Amniotic epithelial cell (primary cell): ENCODE results near the gene RAP1GAP2.
A peak's percentile ranks its signal among the peaks of the same experiment; 100 is the strongest.
"Not testable (repeated sequence)": the region's sequence is repeated elsewhere in the genome, so short reads cannot be mapped to it uniquely, and the experiment has no call there.

Experiments used
- DNase-seq: peaks from one replicate; pipeline ENCODE4 v3.0.0-alpha.2; 2010; ENCODE audit warnings: low read depth

The RAP1GAP2 gene

GRCh38 chr17:3026125-3026855 lies 230.1 kb downstream of the RAP1GAP2 start:
- DNase-seq, result no peak

GRCh38 chr17:3026856-3027751 lies 230.9 kb downstream of the RAP1GAP2 start:
- DNase-seq, result no peak

- DNase-seq, result no peak
These were observed 231.7 kb downstream of the RAP1GAP2 start for GRCh38 chr17:3027786-3028532.

GRCh38 chr17:3029213-3029913 lies 233.1 kb downstream of the RAP1GAP2 start:
- DNase-seq, result no peak

DNA sequence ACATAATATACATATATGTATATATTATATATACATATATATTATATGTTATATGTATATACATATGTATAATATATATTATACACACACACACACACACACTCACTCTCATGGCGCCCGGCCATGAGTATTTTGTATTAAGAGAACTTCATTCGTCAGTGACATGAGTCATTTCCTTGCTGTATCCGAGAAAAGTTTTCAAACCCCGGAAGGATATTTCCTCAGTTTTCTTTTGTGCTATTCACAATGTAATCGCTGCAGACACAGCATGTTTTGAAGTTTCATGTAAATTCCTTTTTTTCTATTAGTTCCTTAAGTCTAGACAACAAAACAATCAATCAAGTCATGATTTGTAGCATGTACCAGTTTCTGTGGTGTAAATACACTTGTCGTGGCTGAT lies 233.9 kb downstream of the RAP1GAP2 start:
- DNase-seq, result peak; percentile 7

DNA sequence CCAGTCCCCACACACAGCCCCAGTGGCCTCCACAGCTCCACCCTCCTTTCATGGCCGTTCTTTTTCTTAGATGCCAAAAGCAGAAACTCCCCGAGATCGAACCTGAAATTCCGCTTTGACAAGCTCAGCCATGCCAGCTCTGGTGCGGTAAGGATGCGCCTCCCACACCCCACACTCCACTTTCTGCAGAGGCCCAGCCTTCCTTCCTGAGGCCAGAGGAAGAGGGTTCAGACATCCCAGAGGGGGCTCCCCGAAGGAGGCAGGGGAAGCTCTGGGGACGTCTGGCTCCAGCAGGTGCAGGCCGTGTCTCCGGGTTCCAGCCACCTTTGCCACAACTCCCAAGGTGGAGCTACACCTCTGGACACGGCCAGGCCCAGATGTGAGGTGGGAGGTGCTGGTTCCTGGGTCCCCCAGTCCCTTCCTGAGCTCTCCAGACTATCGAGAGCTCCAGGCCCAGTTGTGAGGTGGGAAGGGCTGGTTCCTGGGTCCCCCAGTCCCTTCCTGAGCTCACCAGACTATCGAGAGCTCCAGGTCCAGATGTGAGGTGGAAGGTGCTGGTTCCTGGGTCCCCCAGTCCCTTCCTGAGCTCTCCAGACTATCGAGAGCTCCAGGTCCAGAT lies 234.7 kb downstream of the RAP1GAP2 start:
- not testable (repeated sequence) for DNase-seq

DNA sequence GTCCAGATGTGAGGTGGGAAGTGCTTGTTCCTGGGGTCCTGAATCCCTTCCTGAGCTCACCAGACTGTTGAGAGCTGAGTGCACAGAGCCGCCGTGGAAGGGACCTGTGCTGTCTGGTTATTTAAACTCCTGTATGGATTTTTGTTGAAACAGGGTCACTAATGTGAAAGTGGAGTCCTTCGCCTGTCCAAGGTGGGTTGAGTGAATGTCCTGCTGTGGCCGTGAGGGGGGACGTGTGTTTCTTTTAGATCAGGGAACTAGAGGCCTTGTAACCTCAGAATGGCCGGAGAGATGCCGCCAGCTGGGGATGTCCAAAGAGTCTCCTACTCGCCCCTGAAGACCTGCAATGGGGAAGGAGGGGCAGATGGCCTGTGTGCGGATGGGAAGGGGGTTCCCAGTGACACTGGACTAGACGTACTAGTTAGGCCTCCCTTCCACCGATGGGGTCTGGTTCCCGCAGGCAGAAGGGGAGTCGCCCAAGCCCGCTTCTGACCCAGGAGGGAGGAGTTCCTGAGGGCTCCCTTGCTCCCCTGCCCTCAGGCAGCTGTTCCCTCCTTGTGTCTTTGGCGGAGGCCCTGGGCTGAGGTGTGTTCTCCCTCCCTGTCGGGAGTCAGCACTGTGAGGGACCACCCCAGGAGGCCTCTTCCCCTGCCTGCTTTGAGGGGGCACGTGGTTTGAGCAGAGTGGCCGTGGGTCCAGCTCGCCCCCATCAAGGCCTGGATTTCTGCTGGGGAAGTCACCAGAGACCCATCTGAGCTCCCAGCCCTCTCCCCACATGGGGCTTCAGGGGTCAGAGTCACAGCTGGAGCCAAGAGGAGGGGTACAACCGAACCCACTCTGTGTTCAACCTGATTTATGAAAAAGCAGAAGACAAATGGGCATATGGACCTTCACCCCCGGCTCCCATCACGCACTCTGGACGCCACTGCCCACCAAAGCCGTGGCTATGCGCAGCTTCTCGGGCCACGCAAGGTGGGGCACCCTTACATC lies 236.3 kb downstream of the RAP1GAP2 start:
- no peak for DNase-seq

DNA sequence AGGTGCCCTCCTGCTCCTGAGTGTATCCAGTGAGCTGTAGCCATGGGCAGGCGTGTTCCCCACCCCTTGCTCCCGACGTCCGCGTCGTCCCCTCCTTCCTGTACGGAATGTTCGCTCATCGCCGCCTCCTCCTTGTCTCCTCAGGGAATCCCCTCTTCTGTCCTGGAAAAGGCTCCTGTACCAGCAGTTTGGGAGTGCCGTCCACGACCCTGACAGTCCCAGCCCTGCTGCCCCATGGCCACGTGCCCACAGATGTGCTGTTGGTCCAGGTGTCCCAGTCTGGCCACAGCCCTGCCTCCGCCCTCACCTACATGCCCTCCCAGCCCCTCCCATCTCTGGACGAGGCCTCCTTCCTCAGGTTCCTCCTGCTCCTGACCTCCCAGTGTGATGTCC lies 237.0 kb downstream of the RAP1GAP2 start:
- no peak for DNase-seq

DNA sequence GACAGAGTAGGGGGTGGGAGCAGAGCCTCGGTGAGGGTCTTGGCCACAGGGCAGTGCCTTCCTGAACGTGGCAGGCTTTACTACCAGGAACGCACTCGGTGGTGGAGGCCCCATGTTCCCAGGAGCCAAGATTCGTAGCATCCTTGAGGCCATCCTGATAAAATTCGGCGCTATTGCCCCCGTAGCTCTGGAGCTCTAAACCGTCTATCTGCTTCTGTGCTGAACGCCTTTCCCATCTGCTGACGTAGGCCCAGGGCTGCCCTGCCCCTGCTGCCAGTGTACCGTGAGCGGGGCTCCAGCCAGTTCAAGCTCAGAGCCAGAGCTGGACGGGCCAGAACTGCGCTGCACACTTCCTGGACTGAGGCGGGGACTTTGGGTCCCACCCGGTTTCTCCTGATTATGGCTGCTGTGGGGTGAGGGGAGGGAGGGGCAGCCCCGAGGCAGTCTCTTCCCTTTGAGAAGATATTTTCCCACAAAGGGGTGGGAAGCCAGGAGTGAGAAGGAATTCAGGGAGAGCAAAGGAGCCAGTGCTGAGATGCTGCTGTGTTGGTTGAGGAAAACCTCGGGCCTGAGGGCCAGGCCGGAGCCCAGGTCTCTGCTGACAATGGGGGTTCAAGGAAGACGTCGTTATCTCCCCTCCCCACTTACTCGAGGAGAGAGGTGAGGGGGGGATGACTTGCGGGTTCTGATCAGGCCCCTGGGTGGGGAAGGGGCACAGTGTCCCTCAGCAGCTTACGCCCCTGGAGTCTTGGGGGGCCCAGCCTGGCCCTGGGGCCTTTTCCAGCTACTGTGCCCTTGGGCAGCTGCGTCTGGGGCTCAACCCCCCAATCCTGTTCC lies 237.7 kb downstream of the RAP1GAP2 start:
- no peak for DNase-seq

DNA sequence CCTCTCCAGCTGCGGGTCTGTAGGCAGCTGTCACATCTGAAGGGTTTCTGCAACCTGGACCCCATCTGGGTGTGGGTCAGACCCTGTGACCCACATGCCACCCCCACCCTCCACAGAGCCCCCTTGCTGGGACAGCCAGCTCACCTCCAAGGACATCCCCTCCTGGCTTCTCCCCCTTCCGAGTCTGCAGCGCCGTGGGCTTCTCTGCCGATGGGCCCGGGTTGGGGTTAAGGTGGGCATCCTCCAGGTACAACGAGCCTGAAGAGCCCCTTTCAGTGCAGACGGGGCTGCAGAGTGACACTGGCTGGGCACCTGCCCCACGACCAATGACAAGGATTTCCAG lies 238.3 kb downstream of the RAP1GAP2 start:
- no peak for DNase-seq

DNA sequence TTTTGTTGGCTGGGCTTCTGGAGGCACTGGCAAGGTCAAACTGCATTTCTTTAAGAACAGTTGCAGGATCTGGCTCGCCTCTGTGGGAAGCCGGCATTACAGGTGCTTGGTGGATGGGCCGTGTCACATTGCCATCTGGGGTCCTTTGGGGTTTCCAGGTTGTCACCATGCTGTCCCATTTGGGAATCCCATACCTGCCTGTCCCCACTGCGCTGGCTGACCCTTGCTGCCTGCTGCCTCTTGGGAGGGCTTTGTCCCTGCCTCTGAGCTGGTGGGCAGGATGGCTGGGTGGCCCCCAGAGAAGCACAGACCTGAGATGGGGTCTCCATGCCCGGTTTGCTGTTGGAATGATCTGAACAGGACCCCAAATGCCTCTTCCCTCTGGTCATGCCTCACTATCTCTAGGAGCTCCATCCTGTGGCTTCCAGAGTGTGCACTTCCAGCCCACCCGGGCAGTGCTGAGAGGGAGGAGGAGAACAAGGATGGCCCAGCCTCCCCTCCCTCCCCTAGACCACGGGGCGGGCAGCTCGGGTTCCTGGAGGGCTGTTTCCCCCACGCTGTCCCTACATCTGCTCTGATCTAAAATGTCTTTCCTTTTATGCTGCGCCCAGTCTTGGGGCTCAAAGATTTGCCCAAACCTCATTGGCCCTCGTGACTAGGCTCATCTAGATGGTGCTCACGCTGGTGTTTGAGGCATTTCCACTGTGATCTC lies 239.2 kb downstream of the RAP1GAP2 start:
- DNase-seq, result no peak

DNA sequence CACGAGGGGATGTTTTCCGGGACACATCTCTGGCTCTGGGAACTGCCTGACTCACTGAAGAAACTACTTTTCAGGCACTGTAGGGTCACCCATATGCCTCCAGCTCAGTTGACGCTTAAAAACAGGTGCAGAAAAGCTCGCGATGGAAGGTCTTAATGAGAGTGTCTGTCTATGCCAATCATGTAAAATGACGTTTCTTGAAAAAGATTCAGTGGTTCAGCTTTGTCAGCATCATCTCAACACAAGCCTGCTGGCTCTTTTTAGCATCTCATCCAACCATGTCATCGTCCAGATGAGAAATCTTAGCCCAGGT lies 239.7 kb downstream of the RAP1GAP2 start:
- no peak for DNase-seq

DNA sequence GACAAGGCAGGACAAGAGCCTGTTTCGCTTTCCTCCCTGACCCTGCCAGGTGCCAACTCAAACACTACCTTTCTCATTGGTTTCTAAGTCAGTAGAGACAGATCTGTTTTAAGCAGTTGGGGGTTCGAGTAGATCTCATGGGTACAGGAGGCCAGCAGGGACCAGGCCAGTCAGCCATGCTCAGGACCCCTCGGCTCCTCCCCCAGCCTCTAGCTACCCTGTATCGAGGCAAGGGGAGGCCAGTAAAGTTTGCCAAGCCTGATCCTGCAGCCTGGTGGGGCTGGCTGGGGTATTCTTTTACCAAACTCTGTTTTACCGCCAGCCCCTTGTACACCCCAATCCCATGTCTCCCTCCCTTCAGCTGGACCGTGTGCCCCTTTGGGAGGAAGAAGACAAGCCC lies 240.6 kb downstream of the RAP1GAP2 start:
- no peak for DNase-seq

DNA sequence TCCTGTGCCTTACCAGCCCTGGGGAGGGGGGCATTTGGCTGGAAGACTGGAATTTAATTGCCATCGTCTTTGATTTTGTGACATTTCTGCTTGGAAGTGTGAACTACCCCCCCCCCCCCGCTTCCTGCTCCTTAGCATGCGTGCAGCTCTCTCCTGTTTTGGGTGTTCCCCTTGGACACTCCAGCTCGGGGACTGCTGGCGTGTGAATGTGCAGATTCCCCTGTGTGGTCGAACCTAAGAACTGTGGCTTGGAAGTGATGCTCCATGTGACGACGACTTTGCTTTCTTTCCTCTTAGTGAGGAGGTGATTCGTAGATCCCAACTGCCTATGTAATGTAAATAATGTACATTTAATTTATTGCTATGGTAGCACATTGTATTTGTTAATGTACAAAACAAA lies 241.0 kb downstream of the RAP1GAP2 start:
- DNase-seq, result no peak

DNA sequence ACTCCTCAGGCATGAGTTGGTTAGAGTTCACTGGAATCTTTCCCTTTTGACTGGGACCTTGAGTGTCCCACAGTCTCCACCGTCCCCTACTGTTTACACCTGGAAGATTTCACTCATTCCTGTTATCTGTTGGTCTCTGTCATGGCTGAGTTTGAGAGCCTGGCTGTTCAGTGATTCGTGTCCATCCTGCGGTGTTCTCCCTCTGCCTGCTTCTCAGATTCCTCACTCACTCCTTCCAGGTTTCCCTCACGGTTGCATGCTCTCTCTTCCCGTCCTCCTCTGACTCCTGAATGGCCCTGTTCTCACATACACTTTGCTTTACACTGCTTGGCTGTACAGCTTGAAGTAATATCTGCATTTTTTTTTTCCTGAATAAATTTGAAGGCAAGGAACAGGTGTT lies 242.7 kb downstream of the RAP1GAP2 start:
- DNase-seq, result no peak

- no peak for DNase-seq
These were observed 243.5 kb downstream of the RAP1GAP2 start for GRCh38 chr17:3039736-3040135.

DNA sequence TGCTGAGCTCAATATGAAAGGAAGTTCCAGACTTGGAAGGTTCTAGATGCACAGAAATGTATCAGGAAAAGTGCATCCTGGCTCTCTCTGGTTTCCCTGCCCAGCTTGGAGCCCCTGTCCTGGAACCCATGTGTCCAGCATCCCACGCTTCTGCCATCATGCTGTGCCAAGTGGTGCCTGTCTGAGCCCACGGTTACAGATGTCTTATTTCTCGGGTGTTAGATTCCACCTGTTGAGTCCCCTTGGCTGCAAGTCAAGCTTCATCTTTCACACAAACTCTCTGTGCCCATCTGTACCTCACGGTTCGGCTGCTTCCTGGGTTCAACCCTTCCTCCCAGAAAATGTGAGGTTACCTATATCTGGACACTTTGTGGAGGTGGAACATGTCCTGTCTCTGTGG lies 244.6 kb downstream of the RAP1GAP2 start:
- no peak for DNase-seq

- no peak for DNase-seq
These were observed 247.6 kb downstream of the RAP1GAP2 start for GRCh38 chr17:3043737-3044365.

GRCh38 chr17:3046753-3047152 lies 250.5 kb downstream of the RAP1GAP2 start:
- no peak for DNase-seq
